ENCODE data around the gene TMC2.

The TMC2 gene

DNA sequence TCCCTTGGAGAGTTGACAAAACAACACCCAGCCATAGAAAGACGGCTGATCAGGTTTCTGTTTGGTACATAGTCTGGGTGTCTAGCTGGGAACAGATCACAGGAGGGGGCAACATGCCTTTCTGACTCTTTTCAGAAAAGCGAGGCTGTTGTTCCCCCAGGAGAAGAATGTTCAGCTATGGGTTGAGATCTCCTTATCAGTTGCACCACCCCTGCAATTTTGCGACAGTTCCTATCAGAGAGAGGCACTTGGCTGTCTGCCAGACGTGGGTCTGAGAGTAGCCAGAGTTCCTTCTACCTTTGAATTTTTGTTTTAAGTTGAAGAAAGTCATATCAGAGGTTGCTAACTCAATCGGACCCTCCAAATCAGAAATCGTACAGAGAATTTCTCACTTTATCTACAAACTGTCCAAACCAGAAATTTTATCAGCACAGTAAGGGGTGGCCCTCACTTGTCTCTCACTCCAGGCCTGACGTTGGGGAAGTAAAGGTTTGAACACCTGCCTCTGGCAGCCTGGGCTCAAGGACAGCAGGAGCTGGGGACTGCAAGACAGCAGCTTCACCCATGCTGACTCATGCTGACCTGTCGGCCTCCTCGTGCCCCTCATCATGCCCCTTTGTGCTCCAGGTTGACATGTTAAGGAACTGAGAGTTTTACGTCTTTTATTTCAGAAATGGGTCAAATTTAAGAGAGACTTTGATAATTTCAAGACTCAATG lies 42.3 kb downstream of the TMC2 start:
- DNase-seq (ENCODE audit: low read depth in 2 of 2), result no peak

DNA sequence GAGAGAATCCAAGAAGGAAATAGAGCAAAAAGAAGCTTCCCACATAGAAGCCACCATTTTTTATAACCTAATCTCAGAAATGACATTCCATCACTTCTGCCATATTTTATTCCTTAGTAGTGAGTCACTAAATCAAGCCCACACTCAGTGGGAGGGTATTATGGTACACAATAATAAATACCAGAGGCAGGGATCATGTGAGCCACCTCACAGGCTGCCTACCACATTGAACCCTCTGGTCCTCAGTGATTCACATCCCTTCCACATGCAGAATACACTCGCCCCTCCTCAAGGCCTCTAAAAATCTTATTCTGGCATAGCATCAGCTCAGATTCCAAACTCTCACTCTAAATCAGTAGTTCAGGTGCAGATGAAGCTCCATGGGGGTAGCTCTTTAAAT lies 49.4 kb downstream of the TMC2 start:
- DNase-seq (ENCODE audit: low read depth in 2 of 2), result no peak

- DNase-seq (ENCODE audit: low read depth in 2 of 2), result no peak
Observed at GRCh38 chr20:2593756-2594155, 57.4 kb downstream of the TMC2 start.

DNA sequence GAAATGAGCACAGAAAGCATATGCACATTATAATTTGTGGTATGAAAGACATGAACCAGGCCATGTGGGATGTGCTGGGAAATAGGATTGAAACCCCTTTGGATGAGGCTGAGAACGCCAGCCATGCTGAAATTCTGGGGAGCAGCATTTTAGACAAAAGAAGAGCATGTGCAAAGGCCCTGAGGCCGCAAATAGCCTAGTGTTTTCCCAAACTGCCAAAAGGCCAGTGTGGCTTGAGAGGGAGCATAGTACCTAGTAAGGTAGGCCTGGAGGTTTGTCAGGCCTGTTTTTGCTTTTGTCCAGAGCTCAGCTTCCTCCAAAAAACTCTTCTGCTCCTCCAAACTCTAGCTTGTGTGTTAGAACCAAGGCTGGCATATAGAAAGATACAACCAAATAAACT lies 58.7 kb downstream of the TMC2 start:
- DNase-seq (ENCODE audit: low read depth in 2 of 2), result no peak

DNA sequence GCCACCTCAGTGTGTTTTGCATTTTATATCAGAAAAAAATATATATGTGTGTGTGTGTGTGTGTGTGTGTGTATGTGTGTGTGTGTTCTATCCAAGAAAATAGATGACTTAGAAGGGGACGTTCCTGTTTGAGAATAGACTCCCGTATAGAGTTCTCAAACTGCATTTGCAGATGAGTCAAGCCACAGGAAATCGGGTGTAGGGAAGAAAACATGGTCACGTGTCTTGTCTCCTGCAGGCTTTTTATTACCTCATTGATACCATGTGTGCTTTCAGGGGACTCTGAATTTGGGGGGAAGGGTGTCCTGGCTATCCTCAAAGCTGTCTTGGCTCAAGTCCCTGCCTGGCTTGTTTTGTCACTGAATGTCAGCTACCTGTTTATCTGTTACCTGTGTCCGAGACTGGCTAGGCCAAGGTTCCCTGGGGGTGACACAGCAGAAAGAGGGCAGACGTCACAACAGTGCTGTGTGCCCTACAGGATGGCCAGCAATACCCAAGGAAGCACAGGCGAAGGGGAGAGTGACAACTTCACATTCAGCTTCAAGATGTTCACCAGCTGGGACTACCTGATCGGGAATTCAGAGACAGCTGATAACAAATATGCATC lies 60.4 kb downstream of the TMC2 start:
- DNase-seq (ENCODE audit: low read depth in 2 of 2), result no peak

DNA sequence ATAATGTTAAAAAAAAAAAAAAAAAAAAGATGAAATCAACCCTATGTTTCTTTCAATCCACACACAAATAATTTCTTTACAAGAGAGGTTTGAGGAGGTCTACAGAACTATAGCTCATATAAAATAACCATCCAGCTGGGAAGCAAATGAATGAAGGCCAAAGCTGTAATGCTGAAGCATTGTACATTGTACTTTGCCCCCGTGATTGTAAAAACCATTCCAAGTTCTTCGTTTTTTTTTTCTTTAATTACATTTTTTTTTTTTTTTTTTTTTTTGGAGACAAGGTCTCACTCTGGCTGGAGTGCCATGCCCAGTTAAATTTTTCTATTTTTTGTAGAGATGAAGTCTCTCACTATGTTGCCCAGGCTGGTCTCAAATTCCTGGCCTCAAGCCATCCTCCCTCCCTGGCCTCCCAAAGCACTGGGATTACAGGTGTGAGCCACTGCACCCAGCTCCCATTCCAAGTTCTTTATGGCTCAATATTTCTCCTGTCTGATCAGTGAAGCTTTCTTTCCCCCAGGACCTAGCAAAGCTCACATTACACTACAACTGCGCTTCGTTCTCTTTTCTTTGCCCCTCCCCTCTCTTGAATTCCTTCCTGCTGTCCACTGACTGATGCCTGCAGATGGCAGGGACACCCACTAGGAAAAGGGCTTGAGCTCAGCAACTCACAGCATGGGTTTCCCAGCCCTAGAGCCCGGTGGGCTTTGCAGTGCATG lies 63.1 kb downstream of the TMC2 start:
- DNase-seq (ENCODE audit: low read depth in 2 of 2), result no peak

GRCh38 chr20:2602046-2602735 lies 65.8 kb downstream of the TMC2 start:
- no peak for DNase-seq (ENCODE audit: low read depth in 2 of 2)

- no peak for DNase-seq (ENCODE audit: low read depth in 2 of 2)
Observed at GRCh38 chr20:2602746-2603145, 66.4 kb downstream of the TMC2 start.

- DNase-seq (ENCODE audit: low read depth in 2 of 2), result no peak
Observed at GRCh38 chr20:2603816-2604505, 67.6 kb downstream of the TMC2 start.

DNA sequence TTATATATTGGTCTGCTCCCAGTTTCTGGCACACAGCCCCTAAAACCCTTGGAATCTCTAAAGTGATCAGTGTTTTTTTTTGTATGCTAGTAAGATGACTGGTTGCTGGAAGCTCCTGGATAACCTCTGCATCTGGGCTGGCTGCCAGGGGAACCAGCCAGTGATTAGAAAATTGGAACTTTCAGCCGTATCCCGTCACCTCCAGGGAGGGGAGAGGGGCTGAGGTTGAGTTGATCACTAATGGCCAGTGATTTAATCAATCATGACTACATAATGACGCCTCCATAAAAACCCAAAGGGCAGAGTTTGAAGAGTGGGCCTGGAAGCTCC lies 68.1 kb downstream of the TMC2 start:
- no peak for DNase-seq (ENCODE audit: low read depth in 2 of 2)

DNA sequence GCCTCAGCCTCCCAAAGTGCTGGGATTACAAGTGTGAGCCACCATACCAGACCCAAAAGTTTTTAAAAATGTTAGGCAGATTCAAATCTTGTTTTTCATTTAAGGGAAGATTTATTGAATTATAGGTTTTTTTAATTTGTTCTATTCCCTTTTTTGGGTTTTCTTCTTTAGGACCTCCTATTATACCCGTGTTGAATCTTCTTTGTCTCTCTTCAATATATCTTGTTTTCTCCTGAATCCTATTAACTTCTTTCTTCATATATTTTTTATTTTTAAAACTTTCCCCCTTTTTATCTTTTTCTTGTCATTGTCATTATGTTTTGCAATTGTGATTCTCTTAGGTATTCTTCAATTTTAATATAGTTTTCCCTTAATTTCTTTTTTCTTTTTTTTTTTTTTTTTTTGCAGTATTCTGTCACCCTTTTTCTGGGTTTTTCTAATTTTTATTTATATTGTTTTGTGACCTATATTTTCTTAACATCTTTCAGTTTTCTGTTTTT lies 70.2 kb downstream of the TMC2 start:
- no peak for DNase-seq (ENCODE audit: low read depth in 2 of 2)

- no peak for DNase-seq (ENCODE audit: low read depth in 2 of 2)
Observed at GRCh38 chr20:2610326-2610725, 74.0 kb downstream of the TMC2 start.

DNA sequence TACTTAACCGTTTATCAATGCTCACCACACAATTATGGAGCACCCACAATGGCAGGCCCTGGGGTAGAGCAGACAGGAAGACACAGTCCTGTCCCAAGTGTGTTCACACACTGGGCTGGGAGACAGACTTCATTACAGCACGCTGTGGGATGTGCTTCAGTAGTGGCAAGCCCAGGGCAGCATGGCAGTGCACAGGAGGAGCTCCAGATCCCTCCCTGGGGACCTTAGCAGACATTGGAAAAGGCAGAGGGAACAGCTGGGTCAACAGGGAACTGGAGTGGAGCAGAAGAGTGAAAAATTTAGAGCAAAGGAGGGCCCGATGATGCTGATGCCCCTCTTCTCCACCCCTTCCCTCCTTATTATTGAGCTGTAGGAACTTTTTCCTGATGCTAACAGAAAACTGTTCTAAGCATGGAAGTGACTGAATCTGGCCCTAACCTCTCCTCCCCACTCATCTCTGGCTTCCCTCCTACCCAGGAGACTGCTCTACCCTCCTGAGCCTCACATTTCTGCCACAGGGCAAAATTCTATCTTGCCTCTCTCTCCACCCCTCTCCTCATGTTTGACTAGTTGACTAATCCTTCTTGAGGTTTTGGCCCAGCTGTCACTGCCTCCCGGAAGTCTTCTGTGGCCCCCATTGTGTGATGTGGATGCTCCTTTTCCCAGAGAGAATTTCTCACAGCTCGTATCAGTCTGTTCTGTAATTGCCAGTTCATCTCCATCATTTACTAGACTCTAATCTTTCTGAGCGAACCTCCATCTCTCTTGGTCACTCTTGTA lies 74.8 kb downstream of the TMC2 start:
- no peak for DNase-seq (ENCODE audit: low read depth in 2 of 2)

DNA sequence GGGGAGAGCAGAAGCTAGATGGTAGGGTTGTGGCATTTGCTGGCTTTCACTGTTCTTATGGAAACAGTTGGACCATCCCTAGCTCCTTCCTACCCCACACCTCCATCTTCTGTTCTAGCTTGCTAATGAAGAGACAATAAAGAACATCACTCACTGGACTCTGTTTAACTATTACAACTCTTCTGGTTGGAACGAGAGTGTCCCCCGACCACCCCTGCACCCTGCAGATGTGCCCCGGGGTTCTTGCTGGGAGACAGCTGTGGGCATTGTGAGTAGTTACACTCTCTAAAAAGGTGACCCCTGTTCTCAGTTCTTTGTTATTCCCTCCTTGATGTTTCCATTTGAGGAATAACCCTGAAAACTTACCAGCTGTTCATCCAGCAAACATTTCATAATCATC lies 75.7 kb downstream of the TMC2 start:
- no peak for DNase-seq (ENCODE audit: low read depth in 2 of 2)

DNA sequence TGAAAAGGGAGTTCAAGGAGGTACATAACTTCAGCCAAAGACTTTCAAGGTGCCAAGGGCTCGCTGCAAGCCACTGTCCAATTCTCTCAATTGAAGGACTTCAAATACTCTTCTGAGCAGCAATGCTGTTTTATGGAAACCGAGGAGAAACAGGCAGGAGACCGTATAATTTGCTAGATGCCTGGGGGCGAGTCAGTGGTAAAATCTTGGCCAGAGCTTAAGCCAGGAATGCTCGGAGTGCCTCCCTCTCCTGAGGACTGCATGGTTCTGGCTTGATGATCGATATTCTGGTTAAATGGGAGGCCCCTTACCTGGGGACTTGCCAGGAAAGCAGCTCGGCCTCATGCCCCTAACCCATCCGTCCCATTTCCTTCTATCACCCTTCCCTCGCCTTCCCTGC lies 80.3 kb downstream of the TMC2 start:
- no peak for DNase-seq (ENCODE audit: low read depth in 2 of 2)

DNA sequence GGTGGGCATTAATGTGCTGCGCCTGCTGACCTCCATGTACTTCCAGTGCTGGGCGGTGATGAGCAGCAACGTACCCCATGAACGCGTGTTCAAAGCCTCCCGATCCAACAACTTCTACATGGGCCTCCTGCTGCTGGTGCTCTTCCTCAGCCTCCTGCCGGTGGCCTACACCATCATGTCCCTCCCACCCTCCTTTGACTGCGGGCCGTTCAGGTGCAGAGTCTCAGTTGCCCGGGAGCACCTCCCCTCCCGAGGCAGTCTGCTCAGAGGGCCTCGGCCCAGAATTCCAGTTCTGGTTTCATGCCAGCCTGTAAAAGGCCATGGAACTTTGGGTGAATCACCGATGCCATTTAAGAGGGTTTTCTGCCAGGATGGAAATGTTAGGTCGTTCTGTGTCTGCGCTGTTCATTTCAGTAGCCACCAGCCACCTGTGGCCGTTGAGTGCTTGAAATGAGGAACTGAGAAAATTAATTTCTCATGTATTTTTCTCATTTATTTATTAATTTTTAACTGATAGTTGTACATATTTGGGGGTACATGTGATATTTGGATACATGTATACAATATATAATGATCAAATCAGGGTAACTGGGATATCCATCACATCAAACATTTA lies 80.8 kb downstream of the TMC2 start:
- DNase-seq (ENCODE audit: low read depth in 2 of 2), result no peak

GRCh38 chr20:2618815-2619214 lies 82.4 kb downstream of the TMC2 start:
- no peak for DNase-seq (ENCODE audit: low read depth in 2 of 2)

DNA sequence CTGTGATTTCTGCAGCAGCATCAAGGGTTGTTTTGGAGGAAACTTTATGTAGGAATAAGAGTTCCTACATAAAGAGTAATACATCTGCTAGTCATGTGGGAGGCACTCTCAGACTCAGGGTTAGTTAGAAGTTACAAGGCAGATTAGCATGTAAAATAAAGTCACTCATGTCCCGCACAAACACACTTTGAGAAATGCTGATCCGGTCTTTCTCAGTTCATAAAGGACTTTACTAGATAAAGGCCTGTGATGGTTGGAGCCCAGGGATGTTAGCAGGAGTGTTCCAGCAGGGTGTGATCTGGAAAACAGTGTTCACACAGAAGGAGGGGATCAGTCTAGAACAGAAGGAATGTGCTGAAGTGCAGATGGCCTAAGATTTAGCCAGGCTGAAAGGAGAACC lies 83.0 kb downstream of the TMC2 start:
- no peak for DNase-seq (ENCODE audit: low read depth in 2 of 2)

GRCh38 chr20:2619961-2620595 lies 83.7 kb downstream of the TMC2 start:
- no peak for DNase-seq (ENCODE audit: low read depth in 2 of 2)

GRCh38 chr20:2624190-2624589 lies 87.8 kb downstream of the TMC2 start:
- no peak for DNase-seq (ENCODE audit: low read depth in 2 of 2)
